Cardiac muscle cell (in vitro differentiated cells and primary cell): ENCODE data around the gene HYAL4. TPM values are rescaled to one million over a fixed set of nuclear protein-coding genes. Genes with fewer than 3 reads are reported as not detected.

Experiments used
- DNase-seq, 2 donors: peaks; one replicate each; pipeline versions ENCODE4 v3.0.0 to v3.0.0-alpha.2; 2010 to 2017; ENCODE audit warnings: low read depth in 1 of 2, low spot score in 1 of 2
- H3K27ac ChIP-seq: fragments of 200-600 bp; sonication (generic); 2 replicates; pipeline ENCODE4 v1.5.1; 2016
- H3K27me3 ChIP-seq: fragments of 200-600 bp; sonication (generic); 2 replicates; pipeline ENCODE4 v1.6.0; 2016; ENCODE audit warnings: control low read depth
- H3K36me3 ChIP-seq: fragments of 200-600 bp; sonication (generic); 2 replicates; pipeline ENCODE4 v1.5.1; 2016; ENCODE audit warnings: control low read depth
- H3K4me1 ChIP-seq: fragments of 200-600 bp; sonication (generic); 2 replicates; pipeline ENCODE4 v1.8.1; 2017; ENCODE audit warnings: low read depth, mild to moderate bottlenecking, mixed run types
- H3K4me3 ChIP-seq: fragments of 200-600 bp; sonication (generic); 2 replicates; pipeline ENCODE4 v1.5.1; 2016; ENCODE audit warnings: mild to moderate bottlenecking
- H3K9me3 ChIP-seq: fragments of 200-600 bp; sonication (generic); 2 replicates; pipeline ENCODE4 v1.5.1; 2017; ENCODE audit warnings: low read depth, mild to moderate bottlenecking, control low read depth
- CTCF ChIP-seq: IDR thresholded peaks from 2 replicates; pipeline ENCODE4 v1.5.1; 2012; ENCODE audit warnings: low read depth, mild to moderate bottlenecking, low read length
- polyA plus RNA-seq: library from polyadenylated mRNA; unstranded; fragments of >200 nt; fragmentation: Nextera tagmentation; extraction: Ambion mirVana; gene quantifications from 2 replicates; pipeline ENCODE4 v1.2.1, GENCODE V29; 2016
- total RNA-seq: library from RNA; depleted of rRNA; stranded (reverse); fragments of >200 nt; gene quantifications from 2 replicates; pipeline ENCODE4 v1.2.3, GENCODE V29; 2016

The HYAL4 gene
- total and polyA plus RNA-seq, 2 experiments from 2014 or later: not detected

- Histone ChIP-seq H3K27me3 (no peaks in the 10 kb centered on the region), H3K27ac (no peak overlapping the region), H3K36me3 (no peaks in the 10 kb centered on the region), H3K4me3 (no peak overlapping the region), H3K9me3 (no peaks in the 10 kb centered on the region), H3K4me1 (peaks cover 16% of the 10 kb centered on the region)
- TF ChIP-seq CTCF: peak; percentile 62
- DNase-seq: peak; percentile 72 to 84
Observed at GRCh38 chr7:123865517-123866117, 20.6 kb downstream of the HYAL4 start.

- H3K4me3 ChIP-seq: no peak overlapping the region
- DNase-seq: peak in 1 of 2 donors; percentile 29
- no peaks in the 10 kb centered on the region for H3K9me3 ChIP-seq
- H3K27me3 ChIP-seq: no peaks in the 10 kb centered on the region
- no peaks in the 10 kb centered on the region for H3K36me3 ChIP-seq
- TF ChIP-seq CTCF: no peak
- H3K27ac ChIP-seq: no peak overlapping the region
- peaks cover 16% of the 10 kb centered on the region for H3K4me1 ChIP-seq
Observed at GRCh38 chr7:123867225-123867624, 22.3 kb downstream of the HYAL4 start.

- DNase-seq: peak; percentile 74 to 75
- peak; percentile 66 for TF ChIP-seq CTCF
- Histone ChIP-seq H3K4me1 (peaks cover 5% of the 10 kb centered on the region), H3K27me3 (no peaks in the 10 kb centered on the region), H3K4me3 (no peak overlapping the region), H3K27ac (no peak overlapping the region), H3K9me3 (no peaks in the 10 kb centered on the region), H3K36me3 (no peaks in the 10 kb centered on the region)
Observed at GRCh38 chr7:123871998-123872867, 27.3 kb downstream of the HYAL4 start.

- no peaks in the 10 kb centered on the region for H3K9me3 ChIP-seq
- no peak overlapping the region for H3K4me3 ChIP-seq
- H3K27me3 ChIP-seq: no peaks in the 10 kb centered on the region
- no peak for DNase-seq
- peaks cover 9% of the 10 kb centered on the region for H3K4me1 ChIP-seq
- H3K36me3 ChIP-seq: no peaks in the 10 kb centered on the region
- H3K27ac ChIP-seq: no peak overlapping the region
- no peak for TF ChIP-seq CTCF
Observed at GRCh38 chr7:123872908-123873307, 27.9 kb downstream of the HYAL4 start.

- H3K4me3 ChIP-seq: no peak overlapping the region
- H3K27me3 ChIP-seq: no peaks in the 10 kb centered on the region
- no peak for TF ChIP-seq CTCF
- H3K27ac ChIP-seq: no peak overlapping the region
- H3K9me3 ChIP-seq: no peaks in the 10 kb centered on the region
- DNase-seq: no peak
- no peaks in the 10 kb centered on the region for H3K36me3 ChIP-seq
- H3K4me1 ChIP-seq: peaks cover 9% of the 10 kb centered on the region
Observed at GRCh38 chr7:123876557-123877256, 31.7 kb downstream of the HYAL4 start.
